GM12878 (cell line): ENCODE measurements around the gene USP2. TPM values are rescaled to one million over a fixed set of nuclear protein-coding genes. Genes with fewer than 3 reads are reported as not detected.

ENCODE experiments used
- ATAC-seq: fragments of 200-7000 bp; cut with Tn5 transposase; 3 replicates; pipeline ENCODE4 v1.9.1; 2020; ENCODE audit warnings: mild to moderate bottlenecking, moderate library complexity
- BruUV-seq: library from RNA; stranded (reverse); fragments of 400-500 nt; replicated peaks from 2 replicates; lab custom pipeline; 2021; lab: Mats Ljungman, UMichigan
- CTCF ChIA-PET: fragments of 300-600 bp; sonication (Branson Sonifier 250); formaldehyde crosslinking; extraction: SDS; loops from one replicate; lab custom pipeline; 2021; ENCODE audit warnings: inconsistent platforms; lab: Yijun Ruan, JAX
- POLR2A ChIA-PET: fragments of 350-600 bp; formaldehyde crosslinking; extraction: SDS; loops from one replicate; lab custom pipeline; 2021; ENCODE audit warnings: inconsistent platforms; lab: Charles Lee
- RAD21 ChIA-PET: fragments of 300-600 bp; sonication (Branson Sonifier 250); formaldehyde crosslinking; loops from one replicate; lab custom pipeline; 2023; ENCODE audit warnings: antibody characterized with exemption; ENCODE audit not compliant: unreplicated experiment; lab: Charles Lee
- SMC1A ChIA-PET: fragments of 300-600 bp; sonication (Branson Sonifier 250); formaldehyde crosslinking; loops from one replicate; lab custom pipeline; 2023; ENCODE audit not compliant: unreplicated experiment, uncharacterized antibody; lab: Charles Lee
- DNase-seq: peaks from one replicate; pipeline ENCODE4 v3.0.0-alpha.2; 2011; ENCODE audit warnings: low read depth, low spot score
- FAIRE-seq: peaks from 3 replicates; lab custom pipeline; 2011; peaks lifted over from hg19 to GRCh38; lab: Jason Lieb, UNC
- H2AFZ ChIP-seq: 2 replicates; pipeline ENCODE4 v1.6.0; 2011; ENCODE audit warnings: low read depth, low read length, control low read depth; ENCODE audit not compliant: control insufficient read depth
- H3K27ac ChIP-seq: 2 replicates; pipeline ENCODE4 v1.5.1; 2011; ENCODE audit warnings: control low read depth; ENCODE audit not compliant: control insufficient read depth, insufficient read depth
- H3K27me3 ChIP-seq, 2 experiments: replicated peaks in 1 of 2; 2 replicates each; pipeline versions ENCODE4 v1.6.0 to v1.6.1; 2011; ENCODE audit warnings: low read length in 1 of 2; ENCODE audit not compliant: control insufficient read depth in 2 of 2, insufficient read depth in 2 of 2
- H3K36me3 ChIP-seq, 2 experiments: 2 replicates each; pipeline ENCODE4 v1.5.1; 2011; ENCODE audit warnings: low read length in 1 of 2; ENCODE audit not compliant: control insufficient read depth in 2 of 2, insufficient read depth in 2 of 2
- H3K4me1 ChIP-seq: 2 replicates; pipeline ENCODE4 v1.6.1; 2011; ENCODE audit warnings: mild to moderate bottlenecking, low read length, moderate library complexity, mixed read lengths; ENCODE audit not compliant: control insufficient read depth, insufficient read depth
- H3K4me2 ChIP-seq: 2 replicates; pipeline ENCODE4 v1.6.0; 2011; ENCODE audit warnings: control low read depth; ENCODE audit not compliant: control insufficient read depth, insufficient read depth
- H3K4me3 ChIP-seq: fragments of 200-600 bp; sonication (generic); 2 replicates; pipeline ENCODE4 v1.5.1; 2016
- H3K79me2 ChIP-seq: 2 replicates; pipeline ENCODE4 v1.6.0; 2011; ENCODE audit warnings: low read length; ENCODE audit not compliant: control insufficient read depth, insufficient read depth
- H3K9ac ChIP-seq: 2 replicates; pipeline ENCODE4 v1.8.0; 2011; ENCODE audit warnings: low read length, control low read depth, mixed read lengths; ENCODE audit not compliant: control insufficient read depth, insufficient read depth
- H3K9me3 ChIP-seq: replicated peaks from 3 replicates; pipeline ENCODE4 v1.5.1; 2011; ENCODE audit warnings: mild to moderate bottlenecking, low read length; ENCODE audit not compliant: control insufficient read depth, insufficient read depth
- H4K20me1 ChIP-seq: 2 replicates; pipeline ENCODE4 v1.6.0; 2011; ENCODE audit not compliant: control insufficient read depth, insufficient read depth
- CREB1 ChIP-seq: IDR thresholded peaks from 2 replicates; pipeline ENCODE4 v1.6.1; 2012; ENCODE audit warnings: low read depth, mild to moderate bottlenecking, inconsistent platforms
- EGR1 ChIP-seq, 2 experiments: IDR thresholded peaks; 1 replicate in 1 of 2; 2 replicates in 1 of 2; pipeline ENCODE4 v1.6.1; 2011 to 2012; ENCODE audit warnings: low read depth in 2 of 2, low read length in 2 of 2, borderline replicate concordance in 1 of 2, mild to moderate bottlenecking in 1 of 2, moderate library complexity in 1 of 2
- RAD21 ChIP-seq: IDR thresholded peaks from 2 replicates; pipeline ENCODE4 v1.6.1; 2011; ENCODE audit warnings: mild to moderate bottlenecking, low read depth, low read length, moderate library complexity; ENCODE audit not compliant: insufficient read depth
- SIX5 ChIP-seq: IDR thresholded peaks from 2 replicates; pipeline ENCODE4 v1.6.1; 2011; ENCODE audit warnings: mild to moderate bottlenecking, low read depth, low read length, moderate library complexity; ENCODE audit not compliant: severe bottlenecking
- SUPT20H ChIP-seq: IDR thresholded peaks from 2 replicates; pipeline ENCODE4 v1.6.1; 2011; ENCODE audit warnings: low read depth, mild to moderate bottlenecking, low read length, moderate library complexity, borderline replicate concordance; ENCODE audit not compliant: control insufficient read depth
- ZNF217 ChIP-seq: fragments of 450-650 bp; IDR thresholded peaks from 2 replicates; pipeline ENCODE4 v1.6.1; 2017; ENCODE audit warnings: antibody characterized with exemption, mild to moderate bottlenecking
- WGBS: methylation state at CpG from one replicate; pipeline ENCODE4 v1.1.6; 2016; ENCODE audit warnings: low lambda C conversion rate; ENCODE audit not compliant: insufficient replicate concordance, insufficient coverage; ENCODE audit errors: missing lambda C conversion rate; 5-methylcytosine and 5-hydroxymethylcytosine counted together
- in situ Hi-C: fragments of 300-500 bp; cut with MboI; formaldehyde crosslinking; loops from 9 replicates; pipeline ENCODE4 v1.14.3; 2018; ENCODE audit warnings: mixed read lengths
- intact Hi-C: fragments of 100-400 bp; cut with micrococcal nuclease; formaldehyde crosslinking; loops from one replicate; pipeline ENCODE4 v1.14.2; 2022; ENCODE audit not compliant: unreplicated experiment
- polyA plus RNA-seq, 11 experiments: library from polyadenylated mRNA; depleted of rRNA in 4 of 11; unstranded in 6 of 11; stranded (reverse) in 5 of 11; fragments of >200 nt; fragmentation: Nextera tagmentation in 4 of 11; fragmentation: Illumina TruSeq in 1 of 11; extraction: Ambion mirVana in 4 of 11; extraction: Trizol in 1 of 11; gene quantifications; 1 replicate in 1 of 11; 2 replicates in 10 of 11; pipeline versions ENCODE4 v1.2.1 to v1.2.3, GENCODE V29; 2011 to 2016; ENCODE audit warnings: inconsistent platforms in 2 of 11, missing spikeins in 2 of 11, low read depth in 1 of 11
- total RNA-seq, 4 experiments: library from RNA; depleted of rRNA in 3 of 4; stranded (reverse); fragments of >200 nt in 3 of 4; fragmentation: Illumina TruSeq in 1 of 4; extraction: Trizol in 1 of 4; gene quantifications; 2 replicates each; pipeline versions ENCODE4 v1.2.1 to v1.2.3, GENCODE V29; 2013 to 2021
- TF ChIP-seq, protein P1 (sequence below): IDR thresholded peaks from 2 replicates; pipeline ENCODE4 v1.6.1; 2011; ENCODE audit warnings: low read depth, low read length, improper control_type of control experiment, borderline replicate concordance

The USP2 gene
- total and polyA plus RNA-seq, 10 of the 15 experiments (the other 5 are each of a cell fraction or from before 2014, with no cell fraction given): 0.03 to 0.13 (median 0.06) TPM; not detected in 4

DNA sequence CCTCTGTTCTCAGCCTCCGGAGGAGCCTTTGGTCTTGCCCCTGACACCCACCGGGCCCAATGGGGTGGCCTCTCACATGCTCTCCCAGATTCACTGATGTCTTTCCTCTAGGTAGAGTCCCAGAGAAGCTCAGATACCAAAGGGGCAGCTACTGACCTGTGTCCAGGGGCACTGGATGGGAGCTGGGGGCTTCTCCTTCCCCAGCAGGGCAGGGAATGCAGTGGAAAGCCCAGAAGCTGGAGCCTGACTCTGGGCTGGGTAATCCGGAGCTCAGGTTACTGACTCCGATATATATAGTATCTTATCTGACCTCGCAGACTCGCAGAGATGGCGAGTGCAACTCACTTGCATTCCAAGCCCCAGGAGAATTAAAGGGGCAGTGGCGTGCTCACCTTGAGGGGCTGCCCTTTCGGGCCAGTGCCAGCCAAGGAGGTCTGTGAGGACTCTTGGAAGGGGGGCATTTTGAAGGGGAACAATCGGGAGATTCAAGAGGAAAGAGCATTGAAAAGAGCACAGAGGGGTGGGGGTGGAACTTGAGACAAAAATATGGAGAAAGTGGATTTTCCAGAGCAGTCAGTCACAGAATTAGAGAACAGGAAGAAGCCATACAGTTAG lies 2.5 kb downstream of the USP2 start:
- in situ Hi-C loops (no loop called here), intact Hi-C loops (no loop called here)
- no peak overlapping the region for H2AFZ ChIP-seq
- TF ChIP-seq, protein P1, sequence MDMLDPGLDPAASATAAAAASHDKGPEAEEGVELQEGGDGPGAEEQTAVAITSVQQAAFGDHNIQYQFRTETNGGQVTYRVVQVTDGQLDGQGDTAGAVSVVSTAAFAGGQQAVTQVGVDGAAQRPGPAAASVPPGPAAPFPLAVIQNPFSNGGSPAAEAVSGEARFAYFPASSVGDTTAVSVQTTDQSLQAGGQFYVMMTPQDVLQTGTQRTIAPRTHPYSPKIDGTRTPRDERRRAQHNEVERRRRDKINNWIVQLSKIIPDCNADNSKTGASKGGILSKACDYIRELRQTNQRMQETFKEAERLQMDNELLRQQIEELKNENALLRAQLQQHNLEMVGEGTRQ: no peak
- no peak for TF ChIP-seq SUPT20H
- no peak for TF ChIP-seq RAD21
- TF ChIP-seq ZNF217: no peak
- TF ChIP-seq EGR1 (IDR thresholded peaks at IDR 0.05; ENCODE audit: borderline replicate concordance in 1 of 2, low read depth in 2 of 2, low read length in 2 of 2): no peak
- no peak for TF ChIP-seq CREB1
- TF ChIP-seq SIX5: no peak
- H3K27me3 ChIP-seq: peaks cover 0 to 8% of the 10 kb centered on the region in 2 experiments; a peak in 3 of 4 replicates
- no peaks in the 10 kb centered on the region for H4K20me1 ChIP-seq
- no peak for FAIRE-seq
- BruUV-seq: no TSS peak
- H3K4me1 ChIP-seq: 0 out of 2 replicates have a peak, but pooled peaks cover 3% of the 10 kb centered on the region
- no peak for DNase-seq
- 50% methylated on average over 10 of the region's 10 CpGs for WGBS
- no peaks in the 10 kb centered on the region for H3K9me3 ChIP-seq
- ChIA-PET CTCF (interaction anchor here (1.4 to 17.9 kb wide), 3 partner anchors 22 to 96 kb away, joined by 5 to 183 read pairs (median 5); no protein-coding TSS in a partner anchor), SMC1A (interaction anchor here (0.6 to 0.8 kb wide), 2 partner anchors 96 to 419 kb away, joined by 3 to 4 read pairs; no protein-coding TSS in a partner anchor), RAD21 (interaction anchor here (0.9 kb wide), 1 partner anchor 96 kb away, joined by 3 read pairs; no protein-coding TSS in a partner anchor), POLR2A (no interaction called here)
- H3K36me3 ChIP-seq: no peaks in the 10 kb centered on the region
- H3K79me2 ChIP-seq: no peaks in the 10 kb centered on the region
- H3K4me3 ChIP-seq: no peak overlapping the region
- no peak for ATAC-seq
- H3K9ac ChIP-seq: no peak overlapping the region
- no peak overlapping the region for H3K27ac ChIP-seq
- no peak overlapping the region for H3K4me2 ChIP-seq
